ENCODE data around the gene MTUS2. TPM values are rescaled to one million over a fixed set of nuclear protein-coding genes. Genes with fewer than 3 reads are reported as not detected.

The MTUS2 gene
- polyA plus RNA-seq, 1 donor from 2014 or later = 4.4 TPM

- Histone ChIP-seq H3K9me2 (ENCODE audit: insufficient read depth, low read length) (no peaks in the 10 kb centered on the region), H3K4me3 (ENCODE audit: low read length) (no peak overlapping the region), H3K4me2 (ENCODE audit: low read length) (no peak overlapping the region), H4K20me1 (ENCODE audit: insufficient read depth) (no peaks in the 10 kb centered on the region), H2AFZ (ENCODE audit: low read depth, low read length) (no peak overlapping the region), H3K9me3 (ENCODE audit: low read length) (no peaks in the 10 kb centered on the region), H3K27me3 (ENCODE audit: insufficient read depth, low read depth, low read length) (no peaks in the 10 kb centered on the region), H3K9ac (ENCODE audit: low read length) (no peak overlapping the region), H3K79me2 (replicated peaks; ENCODE audit: insufficient read depth, low read length) (no peaks in the 10 kb centered on the region), H3K27ac (ENCODE audit: low read length) (no peak overlapping the region), H3K36me3 (ENCODE audit: insufficient read depth, low read length) (no peaks in the 10 kb centered on the region), H3F3A (ENCODE audit: insufficient read depth, low read length, poor library complexity, severe bottlenecking) (no peaks in the 10 kb centered on the region)
- TF ChIP-seq TAF1 (IDR thresholded peaks at IDR 0.05; ENCODE audit: low read depth) = no peak
- no peak for TF ChIP-seq MXI1 (conservative IDR thresholded peaks at IDR 0.05; ENCODE audit: poor library complexity, severe bottlenecking)
- TF ChIP-seq EZH2 (IDR thresholded peaks at IDR 0.05; ENCODE audit: borderline replicate concordance, insufficient read depth, low read length, poor library complexity, severe bottlenecking) = no peak
- TF ChIP-seq REST (IDR thresholded peaks at IDR 0.05; ENCODE audit: borderline replicate concordance) = no peak
- TF ChIP-seq CTCF (IDR thresholded peaks at IDR 0.05; ENCODE audit: poor library complexity, severe bottlenecking) = no peak
- TF ChIP-seq POLR2AphosphoS5 (IDR thresholded peaks at IDR 0.05) = no peak
- TF ChIP-seq SMC3 (conservative IDR thresholded peaks at IDR 0.05; ENCODE audit: poor library complexity) = no peak
- no peak for TF ChIP-seq RAD21 (conservative IDR thresholded peaks at IDR 0.05)
- TF ChIP-seq EP300 (conservative IDR thresholded peaks at IDR 0.05; ENCODE audit: poor library complexity, severe bottlenecking) = no peak
Measured at GRCh38 chr13:29180055-29180454, 359.9 kb downstream of the MTUS2 start.

GRCh38 chr13:29182216-29182615, 362.1 kb downstream of the MTUS2 start:
- H2AFZ ChIP-seq (ENCODE audit: low read depth, low read length) = no peak overlapping the region
- H4K20me1 ChIP-seq (ENCODE audit: insufficient read depth) = no peaks in the 10 kb centered on the region
- no peak overlapping the region for H3K27ac ChIP-seq (ENCODE audit: low read length)
- no peaks in the 10 kb centered on the region for H3K27me3 ChIP-seq (ENCODE audit: insufficient read depth, low read depth, low read length)
- H3K36me3 ChIP-seq (ENCODE audit: insufficient read depth, low read length) = no peaks in the 10 kb centered on the region
- TF ChIP-seq REST (IDR thresholded peaks at IDR 0.05; ENCODE audit: borderline replicate concordance) (no peak), EP300 (conservative IDR thresholded peaks at IDR 0.05; ENCODE audit: poor library complexity, severe bottlenecking) (no peak), RAD21 (conservative IDR thresholded peaks at IDR 0.05) (no peak), EZH2 (IDR thresholded peaks at IDR 0.05; ENCODE audit: borderline replicate concordance, insufficient read depth, low read length, poor library complexity, severe bottlenecking) (no peak), POLR2AphosphoS5 (IDR thresholded peaks at IDR 0.05) (no peak), TAF1 (IDR thresholded peaks at IDR 0.05; ENCODE audit: low read depth) (no peak), SMC3 (conservative IDR thresholded peaks at IDR 0.05; ENCODE audit: poor library complexity) (no peak), CTCF (IDR thresholded peaks at IDR 0.05; ENCODE audit: poor library complexity, severe bottlenecking) (no peak), MXI1 (conservative IDR thresholded peaks at IDR 0.05; ENCODE audit: poor library complexity, severe bottlenecking) (no peak)
- H3K9me3 ChIP-seq (ENCODE audit: low read length) = no peaks in the 10 kb centered on the region
- H3F3A ChIP-seq (ENCODE audit: insufficient read depth, low read length, poor library complexity, severe bottlenecking) = no peaks in the 10 kb centered on the region
- no peaks in the 10 kb centered on the region for H3K79me2 ChIP-seq (replicated peaks; ENCODE audit: insufficient read depth, low read length)
- no peaks in the 10 kb centered on the region for H3K9me2 ChIP-seq (ENCODE audit: insufficient read depth, low read length)
- no peak overlapping the region for H3K9ac ChIP-seq (ENCODE audit: low read length)
- H3K4me3 ChIP-seq (ENCODE audit: low read length) = no peak overlapping the region
- no peak overlapping the region for H3K4me2 ChIP-seq (ENCODE audit: low read length)

All from neural cell (in vitro differentiated cells).